H1 (cell line): ENCODE measurements around the gene MKNK2. TPM values are rescaled to one million over a fixed set of nuclear protein-coding genes. Genes with fewer than 3 reads are reported as not detected.

Experiments
- CTCF ChIA-PET: fragments of 300-600 bp; sonication (Branson Sonifier 250); formaldehyde crosslinking; loops from one replicate; lab custom pipeline; 2021; ENCODE audit not compliant: partially characterized antibody; lab: Charles Lee
- POLR2A ChIA-PET: fragments of 300-600 bp; sonication (Branson Sonifier 250); formaldehyde crosslinking; loops from one replicate; lab custom pipeline; 2021; ENCODE audit warnings: inconsistent platforms; ENCODE audit not compliant: partially characterized antibody; lab: Charles Lee
- DNase-seq, 2 experiments: peaks; one replicate each; pipeline versions ENCODE4 v3.0.0 to v3.0.0-alpha.2; 2010 to 2022; ENCODE audit warnings: low spot score in 2 of 2, low read depth in 1 of 2, mixed read lengths in 1 of 2
- FAIRE-seq: peaks from 2 replicates; lab custom pipeline; 2011; peaks lifted over from hg19 to GRCh38; lab: Jason Lieb, UNC
- H2AFZ ChIP-seq: 2 replicates; pipeline ENCODE4 v1.8.1; 2012; ENCODE audit warnings: low read length, inconsistent platforms
- H2AK5ac ChIP-seq: 2 replicates; pipeline ENCODE4 v1.6.1; 2013; ENCODE audit warnings: low read depth, low read length
- H2BK120ac ChIP-seq: replicated peaks from 2 replicates; pipeline ENCODE3; 2013; ENCODE audit warnings: low read depth, low read length, inconsistent platforms
- H2BK12ac ChIP-seq: 2 replicates; pipeline ENCODE4 v1.6.1; 2013; ENCODE audit warnings: low read depth, low read length
- H2BK15ac ChIP-seq: 2 replicates; pipeline ENCODE4 v1.6.1; 2013; ENCODE audit warnings: low read length
- H2BK20ac ChIP-seq: 2 replicates; pipeline ENCODE4 v1.6.1; 2013; ENCODE audit warnings: low read length
- H2BK5ac ChIP-seq: 2 replicates; pipeline ENCODE4 v1.6.1; 2013; ENCODE audit warnings: low read depth, low read length
- H3K14ac ChIP-seq: 2 replicates; pipeline ENCODE4 v1.6.1; 2013; ENCODE audit warnings: inconsistent platforms; ENCODE audit not compliant: insufficient read length
- H3K18ac ChIP-seq: 2 replicates; pipeline ENCODE4 v1.6.1; 2013; ENCODE audit warnings: low read length; ENCODE audit errors: extremely low read depth
- H3K23ac ChIP-seq: 2 replicates; pipeline ENCODE4 v1.6.1; 2013; ENCODE audit warnings: inconsistent platforms; ENCODE audit not compliant: insufficient read length
- H3K23me2 ChIP-seq: 2 replicates; pipeline ENCODE4 v1.6.1; 2013; ENCODE audit warnings: low read depth, low read length
- H3K27ac ChIP-seq: 2 replicates; pipeline ENCODE4 v1.6.1; 2011; ENCODE audit warnings: low read depth, low read length, inconsistent platforms
- H3K27me3 ChIP-seq, 4 experiments: replicated peaks in 1 of 4; 1 replicate in 1 of 4; 2 replicates in 3 of 4; pipeline versions ENCODE4 v1.6.1 to v1.8.1; 2011 to 2013; ENCODE audit warnings: low read length in 3 of 4, mild to moderate bottlenecking in 3 of 4, inconsistent platforms in 2 of 4, mixed read lengths in 2 of 4, moderate library complexity in 1 of 4; ENCODE audit not compliant: control insufficient read depth in 3 of 4, insufficient read depth in 3 of 4; ENCODE audit errors: extremely low read depth in 1 of 4
- H3K36me3 ChIP-seq, 4 experiments: 2 replicates each; pipeline versions ENCODE4 v1.6.1 to v1.8.1; 2011 to 2013; ENCODE audit warnings: mild to moderate bottlenecking in 4 of 4, low read length in 3 of 4, moderate library complexity in 2 of 4, control low read depth in 1 of 4, inconsistent platforms in 1 of 4; ENCODE audit not compliant: insufficient read depth in 4 of 4, control insufficient read depth in 2 of 4
- H3K4ac ChIP-seq: replicated peaks from 2 replicates; pipeline ENCODE3; 2013; ENCODE audit warnings: low read length, low read depth, mixed read lengths, inconsistent platforms; ENCODE audit not compliant: insufficient read length
- H3K4me1 ChIP-seq, 4 experiments: replicated peaks in 1 of 4; 1 replicate in 1 of 4; 2 replicates in 3 of 4; pipeline versions ENCODE4 v1.6.1 to v1.8.1; 2011 to 2013; ENCODE audit warnings: low read length in 3 of 4, inconsistent platforms in 2 of 4, mixed read lengths in 1 of 4; ENCODE audit not compliant: insufficient read depth in 4 of 4, control insufficient read depth in 3 of 4
- H3K4me2 ChIP-seq, 2 experiments: 2 replicates each; pipeline versions ENCODE4 v1.6.1 to v1.8.1; 2011 to 2013; ENCODE audit warnings: low read depth in 2 of 2, low read length in 2 of 2, control low read depth in 1 of 2, inconsistent platforms in 1 of 2, mild to moderate bottlenecking in 1 of 2; ENCODE audit not compliant: insufficient read depth in 1 of 2
- H3K4me3 ChIP-seq, 4 experiments: fragments of 200-600, 300-600 bp in 1 of 4; sonication (generic), shearing (Covaris generic), sonication (Bioruptor Twin) in 1 of 4; 2 replicates each; pipeline versions ENCODE4 v1.5.1 to v1.8.1; 2011 to 2016; ENCODE audit warnings: low read length in 4 of 4, low read depth in 3 of 4, control low read depth in 2 of 4, inconsistent platforms in 2 of 4, mild to moderate bottlenecking in 2 of 4, mixed read lengths in 1 of 4, moderate library complexity in 1 of 4; ENCODE audit not compliant: insufficient read depth in 2 of 4; ENCODE audit errors: extremely low read depth in 1 of 4
- H3K56ac ChIP-seq: replicated peaks from 2 replicates; pipeline ENCODE3; 2013; ENCODE audit warnings: low read depth, mild to moderate bottlenecking, mixed read lengths, low read length, inconsistent platforms; ENCODE audit not compliant: insufficient read length
- H3K79me1 ChIP-seq: 2 replicates; pipeline ENCODE4 v1.6.1; 2013; ENCODE audit warnings: low read depth, low read length, control low read depth
- H3K79me2 ChIP-seq, 2 experiments: 2 replicates each; pipeline versions ENCODE4 v1.6.1 to v1.8.1; 2012 to 2013; ENCODE audit warnings: low read length in 2 of 2, mild to moderate bottlenecking in 2 of 2, inconsistent platforms in 1 of 2; ENCODE audit not compliant: insufficient read depth in 2 of 2, control insufficient read depth in 1 of 2
- H3K9ac ChIP-seq, 4 experiments: replicated peaks in 1 of 4; 1 replicate in 1 of 4; 2 replicates in 3 of 4; pipeline versions ENCODE4 v1.6.1 to v1.8.1; 2011 to 2013; ENCODE audit warnings: low read depth in 3 of 4, low read length in 3 of 4, control low read depth in 2 of 4, mild to moderate bottlenecking in 2 of 4, moderate library complexity in 2 of 4, inconsistent platforms in 1 of 4; ENCODE audit errors: extremely low read depth in 1 of 4
- H3K9me3 ChIP-seq, 2 experiments: 2 replicates each; pipeline versions ENCODE4 v1.6.1 to v1.8.1; 2012 to 2013; ENCODE audit warnings: mild to moderate bottlenecking in 2 of 2, moderate library complexity in 2 of 2, control low read depth in 1 of 2, inconsistent platforms in 1 of 2, low read depth in 1 of 2, low read length in 1 of 2, mixed read lengths in 1 of 2; ENCODE audit not compliant: insufficient read depth in 2 of 2
- H4K20me1 ChIP-seq, 2 experiments: replicated peaks in 1 of 2; 2 replicates each; pipeline versions ENCODE3 to v1.8.1; 2011 to 2013; ENCODE audit warnings: inconsistent platforms in 2 of 2, low read length in 2 of 2, mild to moderate bottlenecking in 1 of 2; ENCODE audit not compliant: insufficient read depth in 2 of 2, control insufficient read depth in 1 of 2
- H4K5ac ChIP-seq: 2 replicates; pipeline ENCODE4 v1.6.1; 2013; ENCODE audit warnings: low read length, low read depth, mixed read lengths, inconsistent platforms; ENCODE audit not compliant: insufficient read length
- H4K8ac ChIP-seq: 2 replicates; pipeline ENCODE4 v1.8.0; 2013; ENCODE audit warnings: mild to moderate bottlenecking, moderate library complexity, low read length, inconsistent platforms; ENCODE audit not compliant: insufficient read depth; ENCODE audit errors: extremely low read depth
- H4K91ac ChIP-seq: replicated peaks from 2 replicates; pipeline ENCODE3; 2013; ENCODE audit warnings: low read length, mixed read lengths, inconsistent platforms; ENCODE audit not compliant: insufficient read length
- BRCA1 ChIP-seq: IDR thresholded peaks from 2 replicates; pipeline ENCODE4 v1.6.1; 2012; ENCODE audit warnings: low read depth, low read length, improper control_type of control experiment
- CHD1 ChIP-seq: IDR thresholded peaks from 2 replicates; pipeline ENCODE4 v1.6.1; 2012; ENCODE audit warnings: low read depth, low read length, improper control_type of control experiment
- EP300 ChIP-seq, 2 experiments: IDR thresholded peaks; 1 replicate in 1 of 2; 2 replicates in 1 of 2; pipeline ENCODE4 v1.6.1; 2011 to 2012; ENCODE audit warnings: low read depth in 2 of 2, low read length in 2 of 2, mild to moderate bottlenecking in 2 of 2, borderline replicate concordance in 1 of 2, inconsistent platforms in 1 of 2, moderate library complexity in 1 of 2
- EZH2 ChIP-seq: fragments of 200-600 bp; sonication (generic); IDR thresholded peaks from 2 replicates; pipeline ENCODE4 v1.7.1; 2012; ENCODE audit warnings: low read depth, mild to moderate bottlenecking, moderate library complexity, low read length, inconsistent platforms; ENCODE audit not compliant: severe bottlenecking
- NRF1 ChIP-seq: IDR thresholded peaks from 2 replicates; pipeline ENCODE4 v1.6.1; 2011; ENCODE audit warnings: mild to moderate bottlenecking, low read depth, low read length, improper control_type of control experiment
- SAP30 ChIP-seq: fragments of 300-600 bp; sonication (generic); IDR thresholded peaks from 2 replicates; pipeline ENCODE4 v1.7.1; 2012; ENCODE audit warnings: low read length, moderate library complexity, mild to moderate bottlenecking, inconsistent platforms; ENCODE audit not compliant: insufficient read depth, insufficient replicate concordance
- SIRT6 ChIP-seq: IDR thresholded peaks from one replicate; pipeline ENCODE4 v1.7.1; 2012; ENCODE audit warnings: low read length, inconsistent platforms
- TAF1 ChIP-seq: IDR thresholded peaks from 2 replicates; pipeline ENCODE4 v1.6.1; 2011; ENCODE audit warnings: mild to moderate bottlenecking, low read depth, low read length
- TBP ChIP-seq: IDR thresholded peaks from 2 replicates; pipeline ENCODE4 v1.6.1; 2011; ENCODE audit warnings: low read depth, low read length, improper control_type of control experiment
- YY1 ChIP-seq: IDR thresholded peaks from 2 replicates; pipeline ENCODE4 v1.6.1; 2011; ENCODE audit warnings: low read depth, mild to moderate bottlenecking, low read length
- WGBS, 2 experiments: shearing (Covaris generic) in 1 of 2; methylation state at CpG; one replicate each; pipeline versions ENCODE4 v1.1.6 to v1.1.7; 2013 to 2015; ENCODE audit warnings: low lambda C conversion rate in 2 of 2, mixed read lengths in 2 of 2, inconsistent platforms in 1 of 2, low coverage in 1 of 2, missing lambda C conversion rate in 1 of 2; ENCODE audit not compliant: insufficient replicate concordance in 2 of 2, insufficient coverage in 1 of 2, insufficient read length in 1 of 2; ENCODE audit errors: extremely low coverage in 1 of 2, missing lambda C conversion rate in 1 of 2; 5-methylcytosine and 5-hydroxymethylcytosine counted together
- polyA plus RNA-seq, 7 experiments: library from polyadenylated mRNA; depleted of rRNA in 3 of 7; stranded (reverse) in 5 of 7; unstranded in 2 of 7; fragments of >200 nt in 5 of 7; fragments of 200-250 nt in 2 of 7; gene quantifications; 1 replicate in 5 of 7; 2 replicates in 1 of 7; 4 replicates in 1 of 7; pipeline versions ENCODE4 v1.2.1 to v1.2.3, GENCODE V29; 2011 to 2013; ENCODE audit warnings: missing spikeins in 2 of 7, mixed read lengths in 2 of 7
- total RNA-seq: library from RNA; stranded (reverse); fragmentation: NEBNext Ultra II Directional; extraction: Animal tissue kit (Norgen Biotek cat#: 25700); gene quantifications from 2 replicates; pipeline ENCODE4 v1.2.1, GENCODE V29; 2021

Gene MKNK2
- total and polyA plus RNA-seq, 2 of the 8 experiments (the other 6 are each of a cell fraction or from before 2014, with no cell fraction given) = 163 to 166 TPM

DNA sequence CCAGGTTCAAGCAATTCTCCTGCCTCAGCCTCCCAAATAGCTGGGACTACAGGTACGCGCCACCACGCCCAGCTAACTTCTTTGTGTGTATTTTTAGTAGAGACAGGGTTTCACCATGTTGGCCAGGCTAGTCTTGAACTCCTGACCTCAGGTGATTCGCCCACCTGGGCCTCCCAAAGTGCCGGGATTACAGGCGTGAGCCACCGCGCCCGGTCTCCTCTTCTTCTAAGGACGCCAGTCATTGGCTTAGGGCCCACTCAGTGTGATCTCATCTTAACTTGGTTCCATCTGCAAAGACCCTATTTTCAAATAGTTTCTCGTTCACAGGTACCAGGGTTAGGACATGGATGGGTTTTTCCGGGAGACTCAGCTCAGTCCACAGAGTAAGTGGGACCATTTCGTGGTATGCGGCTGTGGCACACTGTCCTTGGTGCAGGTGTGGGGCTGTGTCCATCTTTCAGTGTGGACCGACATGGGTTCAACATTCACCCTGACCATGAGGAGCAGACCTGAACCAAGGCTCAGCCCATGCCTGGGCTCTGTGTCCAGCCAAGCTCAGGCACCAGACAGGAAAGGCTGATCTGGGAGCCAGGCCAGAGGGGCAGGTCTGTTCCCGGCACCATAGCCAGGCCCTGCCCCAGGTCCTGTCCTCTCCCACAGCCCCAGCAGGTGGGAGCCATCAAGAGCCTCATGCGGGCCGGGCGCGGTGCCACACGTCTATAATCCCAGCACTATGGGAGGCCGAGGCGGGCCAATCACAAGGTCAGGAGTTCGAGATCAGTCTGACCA is 2.8 kb upstream of the MKNK2 start:
- Histone ChIP-seq H3K4me1 (peaks cover 0 to 24% (median 14%) of the 10 kb centered on the region in 4 experiments; a peak in 5 of 7 replicates), H3K4me3 (no peak overlapping the region), H2BK12ac (0 out of 2 replicates have a peak overlapping the region, but pooled peaks have one; percentile 11), H2BK15ac (peak overlapping the region; percentile 31; the same call in 1 of the 2 replicates), H3K79me1 (peaks cover 8% of the 10 kb centered on the region), H3K18ac (no peak overlapping the region), H2AK5ac (no peak overlapping the region), H4K91ac (peak overlapping the region; percentile 3), H3K4ac (no peak overlapping the region), H4K5ac (no peak overlapping the region), H3K27me3 (no peaks in the 10 kb centered on the region), H2BK20ac (no peak overlapping the region), H3K56ac (no peak overlapping the region), H2BK120ac (no peak overlapping the region), H3K23ac (no peak overlapping the region), H3K23me2 (peaks cover 4% of the 10 kb centered on the region; the same call in 1 of the 2 replicates), H3K9me3 (no peaks in the 10 kb centered on the region), H2AFZ (no peak overlapping the region), H3K36me3 (no peaks in the 10 kb centered on the region; a peak in 1 of 8 replicates), H3K27ac (no peak overlapping the region), H3K4me2 (no peak overlapping the region), H2BK5ac (no peak overlapping the region), H4K20me1 (peaks cover 11 to 15% of the 10 kb centered on the region in 2 experiments), H3K14ac (no peak overlapping the region), H4K8ac (no peak overlapping the region), H3K79me2 (peaks cover 9 to 19% of the 10 kb centered on the region in 2 experiments; a peak in 2 of 4 replicates), H3K9ac (no peak overlapping the region)
- FAIRE-seq = no peak
- no peak for DNase-seq
- 92% methylated on average over 20 of the region's 24 CpGs; no CpG with 5 or more reads in 1 of the 2 experiments for WGBS, 2 experiments
- CTCF ChIA-PET = interaction anchor here (0.8 to 2.9 kb wide), 7 partner anchors 10 to 57 kb away, joined by 4 to 17 read pairs (median 5); no protein-coding TSS in a partner anchor
- TF ChIP-seq SAP30 (no peak), SIRT6 (no peak), EP300 (IDR thresholded peaks at IDR 0.05; ENCODE audit: borderline replicate concordance in 1 of 2, low read depth in 2 of 2, low read length in 2 of 2) (no peak), EZH2 (no peak), TBP (no peak), BRCA1 (no peak), CHD1 (no peak), YY1 (no peak), NRF1 (no peak), TAF1 (no peak)
- POLR2A ChIA-PET = interaction anchor here (0.6 to 22.2 kb wide), 4 partner anchors 22 to 186 kb away, joined by 3 to 524 read pairs (median 4); no protein-coding TSS in a partner anchor
